Kidney epithelial cell (primary cell): Measurements from ENCODE around the gene HEXIM2. TPM values are rescaled to one million over a fixed set of nuclear protein-coding genes. Genes with fewer than 3 reads are reported as not detected.

ENCODE experiments used
- DNase-seq: peaks from one replicate; pipeline ENCODE4 v3.0.0-alpha.2; 2010; ENCODE audit warnings: low read depth
- H3K27me3 ChIP-seq: 2 replicates; pipeline ENCODE4 v1.6.0; 2011; ENCODE audit warnings: low read length; ENCODE audit not compliant: control insufficient read depth, insufficient read depth
- H3K36me3 ChIP-seq: 2 replicates; pipeline ENCODE4 v1.5.1; 2011; ENCODE audit warnings: low read length; ENCODE audit not compliant: control insufficient read depth, insufficient read depth
- H3K4me3 ChIP-seq: 2 replicates; pipeline ENCODE4 v1.5.1; 2011; ENCODE audit warnings: low read depth, mild to moderate bottlenecking, control low read depth, low read length
- CTCF ChIP-seq: IDR thresholded peaks from 2 replicates; pipeline ENCODE4 v1.5.1; 2011; ENCODE audit warnings: mild to moderate bottlenecking, moderate library complexity, low read length, control low read depth, inconsistent platforms; ENCODE audit not compliant: insufficient read depth, poor library complexity, severe bottlenecking
- total RNA-seq: library from RNA; depleted of rRNA; stranded (reverse); fragments of >200 nt; gene quantifications from 2 replicates; pipeline ENCODE4 v1.2.3, GENCODE V29; 2015

The HEXIM2 gene
- total RNA-seq, 1 donor from 2014 or later = 10.4 TPM

GRCh38 chr17:45139533-45139920, 22.1 kb upstream of the HEXIM2 start:
- no peak overlapping the region for H3K4me3 ChIP-seq
- H3K36me3 ChIP-seq = no peaks in the 10 kb centered on the region
- TF ChIP-seq CTCF = no peak
- DNase-seq = no peak
- H3K27me3 ChIP-seq = no peaks in the 10 kb centered on the region

DNA sequence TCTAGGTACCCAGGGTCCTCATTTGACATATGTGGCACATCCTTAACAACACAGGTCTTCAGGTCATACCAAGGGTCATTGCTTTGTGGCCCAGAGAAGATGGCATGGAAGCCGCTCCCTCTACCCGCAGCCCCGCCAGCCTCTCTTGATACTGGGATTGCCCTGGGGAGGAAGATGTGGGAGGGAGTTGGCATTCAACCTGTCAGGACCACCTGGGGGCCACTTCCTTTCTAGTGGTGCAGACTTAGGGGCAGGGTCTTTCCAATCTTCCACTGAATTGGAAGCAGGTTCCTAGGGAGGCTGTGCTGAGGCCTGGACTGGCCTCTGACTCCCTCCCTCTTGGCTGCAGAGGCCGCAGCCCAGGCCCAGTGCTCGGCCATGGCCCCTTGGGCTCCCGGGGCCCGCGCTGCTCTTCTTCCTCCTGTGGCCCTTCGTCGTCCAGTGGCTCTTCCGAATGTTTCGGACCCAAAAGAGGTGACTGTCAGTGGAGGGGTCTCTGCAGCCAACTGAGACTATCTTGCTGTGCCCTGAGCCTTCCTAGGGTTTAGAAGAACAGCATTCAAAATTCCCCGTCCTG, 18.5 kb upstream of the HEXIM2 start:
- DNase-seq = no peak
- TF ChIP-seq CTCF = no peak
- H3K4me3 ChIP-seq = no peak overlapping the region
- no peaks in the 10 kb centered on the region for H3K36me3 ChIP-seq
- H3K27me3 ChIP-seq = no peaks in the 10 kb centered on the region

DNA sequence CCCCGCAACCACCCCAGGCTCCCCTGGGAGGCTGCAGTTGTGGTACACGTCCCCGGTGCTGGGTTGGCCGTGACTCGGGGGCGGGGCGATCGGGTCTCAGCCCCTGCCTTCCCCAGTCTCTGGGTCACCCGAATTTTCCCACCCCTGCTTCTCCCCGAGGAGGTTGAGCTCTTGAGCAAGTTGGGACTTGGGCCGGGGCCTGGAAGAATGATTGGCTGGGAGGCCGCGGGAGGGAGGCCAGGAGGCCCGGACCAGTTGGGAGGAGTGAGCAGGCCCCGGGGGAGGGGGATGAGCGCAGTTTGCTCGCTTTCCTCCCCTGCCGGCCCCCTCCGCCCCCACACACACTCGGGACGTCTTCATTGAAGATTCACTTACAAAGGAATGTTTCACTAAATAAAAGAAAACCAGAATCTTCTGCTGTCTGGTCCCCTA, 17.9 kb upstream of the HEXIM2 start:
- DNase-seq = no peak
- no peaks in the 10 kb centered on the region for H3K36me3 ChIP-seq
- TF ChIP-seq CTCF = no peak
- no peak overlapping the region for H3K4me3 ChIP-seq
- H3K27me3 ChIP-seq = no peaks in the 10 kb centered on the region

DNA sequence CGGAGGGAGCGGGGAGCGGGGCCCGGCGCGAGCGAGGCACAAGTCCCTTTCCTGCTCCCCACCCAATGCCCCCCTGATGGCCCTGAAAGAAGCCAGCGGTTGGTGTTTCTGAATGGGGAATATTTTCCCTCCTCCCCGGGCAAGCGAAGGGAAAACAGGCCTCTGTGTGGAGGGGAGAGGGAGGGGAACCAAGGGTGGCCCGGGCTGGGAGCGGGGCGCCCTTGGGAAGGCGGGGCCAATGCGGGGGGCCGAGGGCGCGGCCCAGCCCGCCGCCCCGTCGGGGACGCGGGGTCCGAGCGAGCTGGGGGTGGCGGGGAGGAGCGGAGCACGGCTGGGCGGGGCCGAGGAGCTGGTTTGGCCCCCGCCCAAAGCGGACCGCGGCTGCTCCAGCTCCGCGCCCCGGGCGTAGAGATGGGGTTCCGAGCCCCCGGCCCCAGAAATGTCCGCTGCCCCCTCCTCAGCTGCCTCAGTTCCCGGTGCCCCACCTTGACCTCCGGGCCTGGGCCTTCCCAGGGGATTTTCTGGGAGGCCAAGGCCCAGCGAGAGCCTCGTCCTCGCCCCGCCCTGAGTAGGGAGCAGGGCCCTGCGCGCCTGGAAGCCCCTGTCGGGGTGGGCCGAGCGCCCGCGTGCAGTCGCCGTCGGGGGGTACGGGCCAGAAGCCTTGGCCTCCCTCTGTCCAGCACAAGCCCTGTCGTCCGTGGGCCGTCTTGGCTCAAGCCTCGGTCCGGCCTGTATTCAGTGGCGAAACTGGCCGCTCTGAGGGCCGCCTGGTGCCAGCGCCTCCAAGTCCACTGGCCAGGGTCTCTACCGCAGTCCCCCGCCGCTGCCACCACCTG, 17.3 kb upstream of the HEXIM2 start:
- Histone ChIP-seq H3K4me3 (no peak overlapping the region), H3K36me3 (no peaks in the 10 kb centered on the region), H3K27me3 (no peaks in the 10 kb centered on the region)
- DNase-seq = no peak
- no peak for TF ChIP-seq CTCF

DNA sequence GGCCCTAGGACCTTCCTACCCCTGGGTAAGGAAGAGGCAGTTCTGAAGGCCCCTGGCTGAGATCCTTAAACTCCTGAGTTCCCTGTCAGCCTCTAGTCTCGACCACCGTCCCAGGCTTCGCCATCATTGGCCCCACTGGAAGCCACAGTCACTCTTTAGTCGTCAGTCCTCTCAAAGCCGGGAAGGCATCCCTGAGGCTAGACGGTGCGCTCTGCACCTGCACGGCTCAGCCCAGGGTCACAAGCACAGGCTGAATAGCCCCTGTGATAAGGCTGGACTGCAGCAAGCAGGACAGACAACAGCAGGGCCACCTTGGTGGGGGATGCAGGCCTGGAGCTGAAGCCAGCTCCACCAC, 16.7 kb upstream of the HEXIM2 start:
- Histone ChIP-seq H3K4me3 (no peak overlapping the region), H3K36me3 (no peaks in the 10 kb centered on the region), H3K27me3 (no peaks in the 10 kb centered on the region)
- TF ChIP-seq CTCF = no peak
- DNase-seq = no peak
